Suprapubic skin (tissue), 4 donors: ENCODE results near the gene PRDM12. TPM values are rescaled to one million over a fixed set of nuclear protein-coding genes. Genes with fewer than 3 reads are reported as not detected.

Source experiments
- DNase-seq, 2 donors: peaks; one replicate each; pipeline ENCODE4 v3.0.0-alpha.2; 2019; ENCODE audit warnings: low spot score in 2 of 2
- H3K27ac ChIP-seq: fragments of 200-600 bp; sonication (generic); one replicate; pipeline ENCODE4 v1.5.1; 2019
- H3K27me3 ChIP-seq: fragments of 200-600 bp; sonication (generic); one replicate; pipeline ENCODE4 v1.5.1; 2019
- H3K36me3 ChIP-seq: fragments of 200-600 bp; sonication (generic); one replicate; pipeline ENCODE4 v1.5.1; 2019
- H3K4me1 ChIP-seq: fragments of 200-600 bp; sonication (generic); one replicate; pipeline ENCODE4 v1.5.1; 2019
- H3K4me3 ChIP-seq: fragments of 200-600 bp; sonication (generic); one replicate; pipeline ENCODE4 v1.5.1; 2019; ENCODE audit warnings: mild to moderate bottlenecking
- H3K9me3 ChIP-seq: fragments of 200-600 bp; sonication (generic); one replicate; pipeline ENCODE4 v1.5.1; 2019
- CTCF ChIP-seq, 2 donors: fragments of 200-600 bp in 1 of 2; fragments of 450-650 bp in 1 of 2; sonication (generic) in 1 of 2; IDR thresholded peaks; one replicate each; pipeline ENCODE4 v1.5.1; 2016 to 2019; ENCODE audit warnings: antibody characterized with exemption in 2 of 2, mild to moderate bottlenecking in 1 of 2, moderate library complexity in 1 of 2
- EP300 ChIP-seq: sonication (generic); formaldehyde crosslinking; IDR thresholded peaks from one replicate; pipeline ENCODE4 v1.6.1; 2017; ENCODE audit warnings: antibody characterized with exemption
- POLR2A ChIP-seq, 2 donors: fragments of 450-650 bp; IDR thresholded peaks; one replicate each; pipeline ENCODE4 v1.6.1; 2017; ENCODE audit warnings: antibody characterized with exemption in 2 of 2, mild to moderate bottlenecking in 2 of 2, moderate library complexity in 2 of 2
- POLR2AphosphoS5 ChIP-seq, 3 donors: sonication (generic); formaldehyde crosslinking; IDR thresholded peaks; one replicate each; pipeline ENCODE4 v1.6.1; 2017; ENCODE audit warnings: antibody characterized with exemption in 3 of 3
- WGBS: methylation state at CpG from one replicate; pipeline ENCODE4 v1.1.5; 2018; 5-methylcytosine and 5-hydroxymethylcytosine counted together
- total RNA-seq, 4 donors: library from RNA; depleted of rRNA; stranded (reverse); fragments of >200 nt; gene quantifications; one replicate each; pipeline ENCODE4 v1.1.0, GENCODE V29; 2016

Gene PRDM12
- total RNA-seq, 4 donors from 2014 or later, result not detected

GRCh38 chr9:130630506-130631330, 33.7 kb upstream of the PRDM12 start:
- no peak overlapping the region for H3K27ac ChIP-seq
- TF ChIP-seq POLR2AphosphoS5 (IDR thresholded peaks at IDR 0.05) (no peak), EP300 (no peak), POLR2A (IDR thresholded peaks at IDR 0.05) (no peak), CTCF (IDR thresholded peaks at IDR 0.05) (no peak)
- no peak overlapping the region for H3K4me3 ChIP-seq
- no peaks in the 10 kb centered on the region for H3K4me1 ChIP-seq
- no peak for DNase-seq
- no peaks in the 10 kb centered on the region for H3K9me3 ChIP-seq
- no peaks in the 10 kb centered on the region for H3K27me3 ChIP-seq
- WGBS, result 86% methylated on average over 10 of the region's 27 CpGs
- peaks cover 100% of the 10 kb centered on the region for H3K36me3 ChIP-seq

GRCh38 chr9:130631331-130632080, 32.9 kb upstream of the PRDM12 start:
- Histone ChIP-seq H3K4me3 (no peak overlapping the region), H3K36me3 (peaks cover 100% of the 10 kb centered on the region), H3K9me3 (no peaks in the 10 kb centered on the region), H3K27me3 (no peaks in the 10 kb centered on the region), H3K27ac (no peak overlapping the region), H3K4me1 (no peaks in the 10 kb centered on the region)
- TF ChIP-seq POLR2A (IDR thresholded peaks at IDR 0.05) (no peak), CTCF (IDR thresholded peaks at IDR 0.05) (no peak), POLR2AphosphoS5 (IDR thresholded peaks at IDR 0.05) (no peak)
- 87% methylated on average over 17 of the region's 22 CpGs for WGBS
- no peak for DNase-seq

- 85% methylated on average over 8 of the region's 13 CpGs for WGBS
- no peak overlapping the region for H3K27ac ChIP-seq
- H3K9me3 ChIP-seq, result no peaks in the 10 kb centered on the region
- no peaks in the 10 kb centered on the region for H3K27me3 ChIP-seq
- TF ChIP-seq POLR2AphosphoS5 (IDR thresholded peaks at IDR 0.05), result no peak
- no peak for TF ChIP-seq EP300
- TF ChIP-seq POLR2A (IDR thresholded peaks at IDR 0.05), result no peak
- no peak for TF ChIP-seq CTCF (IDR thresholded peaks at IDR 0.05)
- DNase-seq, result no peak
- peaks cover 98% of the 10 kb centered on the region for H3K36me3 ChIP-seq
- H3K4me3 ChIP-seq, result no peak overlapping the region
- H3K4me1 ChIP-seq, result no peaks in the 10 kb centered on the region
Observed at GRCh38 chr9:130632081-130632710, 32.2 kb upstream of the PRDM12 start.

GRCh38 chr9:130632841-130633240, 31.6 kb upstream of the PRDM12 start:
- DNase-seq, result no peak
- Histone ChIP-seq H3K9me3 (no peaks in the 10 kb centered on the region), H3K4me1 (no peaks in the 10 kb centered on the region), H3K27ac (no peak overlapping the region), H3K4me3 (no peak overlapping the region), H3K27me3 (no peaks in the 10 kb centered on the region), H3K36me3 (peaks cover 94% of the 10 kb centered on the region)
- TF ChIP-seq EP300 (no peak), POLR2A (IDR thresholded peaks at IDR 0.05) (no peak), POLR2AphosphoS5 (IDR thresholded peaks at IDR 0.05) (no peak), CTCF (IDR thresholded peaks at IDR 0.05) (no peak)
- WGBS, result 98% methylated on average over 7 of the region's 7 CpGs
